Measurements from ENCODE around the gene XYLT1.

Gene XYLT1

GRCh38 chr16:17359788-17360390 lies 110.9 kb downstream of the XYLT1 start:
- H3K36me3 ChIP-seq (ENCODE audit: control insufficient read depth in 2 of 2, insufficient read depth in 1 of 2, low read length in 2 of 2), result no peaks in the 10 kb centered on the region
- TF ChIP-seq GLI2 (tag by site-specific recombination; IDR thresholded peaks at IDR 0.05; ENCODE audit: borderline replicate concordance, low read depth) (no peak), ZNF610 (tag by site-specific recombination; IDR thresholded peaks at IDR 0.05; ENCODE audit: borderline replicate concordance) (no peak), ZNF391 (tag by site-specific recombination; IDR thresholded peaks at IDR 0.05; ENCODE audit: borderline replicate concordance, low read depth) (no peak), PATZ1 (tag by site-specific recombination; IDR thresholded peaks at IDR 0.05) (no peak), ATF2 (tag by site-specific recombination; IDR thresholded peaks at IDR 0.05; ENCODE audit: low read depth) (no peak), ZNF18 (tag by site-specific recombination; IDR thresholded peaks at IDR 0.05) (no peak), ZBTB7A (tag by site-specific recombination; IDR thresholded peaks at IDR 0.05; ENCODE audit: low read depth) (no peak), ZFP3 (tag by site-specific recombination; IDR thresholded peaks at IDR 0.05; ENCODE audit: low read depth) (no peak), GLIS2 (tag by site-specific recombination; IDR thresholded peaks at IDR 0.05) (no peak), REST (tag by site-specific recombination; IDR thresholded peaks at IDR 0.05) (no peak), ZNF404 (tag by site-specific recombination; IDR thresholded peaks at IDR 0.05) (no peak), ZNF362 (tag by site-specific recombination; IDR thresholded peaks at IDR 0.05) (no peak), INSM2 (tag by site-specific recombination; IDR thresholded peaks at IDR 0.05) (no peak)
- ChIA-PET POLR2A (no interaction called here), CTCF (no interaction called here)
- no peaks in the 10 kb centered on the region for H3K4me1 ChIP-seq (ENCODE audit: control insufficient read depth, insufficient read depth, low read length)
- no peak overlapping the region for H3K4me3 ChIP-seq (ENCODE audit: low read depth, low read length)
- no peaks in the 10 kb centered on the region for H3K9me3 ChIP-seq (ENCODE audit: control insufficient read depth, insufficient read depth, low read depth, low read length)
- no peak overlapping the region for H3K27ac ChIP-seq (ENCODE audit: extremely low read depth, low read depth, low read length)

Data from HEK293 (cell line).